Stimulated activated naive CD4-positive, alpha-beta T cell treated with Interleukin-2 at 50 U/mL for 16 hours (primary cell): ENCODE data around the gene PLXNC1.

ENCODE experiments used
- DNase-seq: peaks from one replicate; lab custom pipeline; 2025; lab: John Stamatoyannopoulos, UW

The PLXNC1 gene

GRCh38 chr12:94135896-94136295 lies 12.5 kb upstream of the PLXNC1 start:
- no peak for DNase-seq

- no peak for DNase-seq
Observed at GRCh38 chr12:94139816-94140215, 8.6 kb upstream of the PLXNC1 start.

DNA sequence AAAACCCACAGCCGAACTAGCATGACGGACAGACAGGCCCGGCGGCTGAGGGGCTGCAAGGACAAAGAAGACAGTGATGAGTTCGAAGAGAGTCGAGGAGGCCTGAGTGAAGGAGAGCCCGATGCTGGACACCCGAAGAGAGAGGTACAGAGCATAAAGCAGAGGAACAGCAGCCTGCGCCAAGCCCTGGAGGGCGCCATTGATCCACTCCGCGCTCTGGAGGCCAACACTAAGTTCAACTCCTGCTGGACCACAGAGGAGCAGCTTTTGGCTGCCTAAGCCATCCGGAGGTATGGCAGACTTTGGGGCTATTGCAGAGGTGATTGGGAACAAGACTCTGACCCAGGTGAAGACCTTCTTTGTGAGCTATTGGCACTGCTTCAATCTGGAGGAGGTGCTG lies 7.8 kb upstream of the PLXNC1 start:
- DNase-seq: peak; percentile 41

- no peak for DNase-seq
Observed at GRCh38 chr12:94141004-94141764, 7.2 kb upstream of the PLXNC1 start.

GRCh38 chr12:94141892-94142291 lies 6.5 kb upstream of the PLXNC1 start:
- DNase-seq: no peak

DNA sequence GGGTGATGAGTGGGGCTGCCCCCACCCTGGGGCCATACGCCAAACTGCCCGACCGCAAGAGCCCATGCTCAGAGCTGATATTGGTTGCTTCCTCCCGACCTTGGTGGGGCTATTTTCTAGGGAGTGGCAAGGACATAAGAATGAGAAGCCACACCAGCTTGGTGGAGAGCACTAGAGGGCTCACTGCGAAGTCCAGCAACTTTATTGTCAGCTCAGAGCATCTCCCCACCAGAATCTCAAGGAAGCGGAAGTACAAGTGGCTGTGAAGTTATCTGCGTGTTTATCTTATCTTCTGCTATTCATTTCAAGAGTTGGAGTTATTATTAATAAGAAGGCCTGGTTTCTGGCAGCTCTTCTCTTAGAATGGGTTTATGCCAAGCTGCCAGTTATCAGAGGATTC lies 4.9 kb upstream of the PLXNC1 start:
- DNase-seq: no peak

DNA sequence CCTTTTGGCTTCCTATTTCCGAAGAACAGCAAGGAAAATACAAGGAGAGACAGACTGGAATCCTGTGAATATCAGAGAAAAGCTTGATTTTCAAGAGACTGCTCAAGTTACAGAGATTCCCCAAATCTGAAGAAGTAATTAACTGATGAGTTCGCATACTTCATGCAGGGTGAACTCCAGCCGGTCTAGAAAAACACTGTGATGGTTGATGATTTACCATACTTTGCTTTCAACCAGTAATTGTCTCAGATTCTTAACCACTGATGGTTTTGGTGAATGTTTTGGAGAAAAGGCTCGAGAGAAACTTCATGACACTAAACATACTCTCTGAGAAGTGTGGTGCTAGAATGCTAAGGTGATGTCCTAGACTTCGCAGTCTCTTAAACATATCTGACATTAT lies 4.4 kb upstream of the PLXNC1 start:
- DNase-seq: no peak

DNA sequence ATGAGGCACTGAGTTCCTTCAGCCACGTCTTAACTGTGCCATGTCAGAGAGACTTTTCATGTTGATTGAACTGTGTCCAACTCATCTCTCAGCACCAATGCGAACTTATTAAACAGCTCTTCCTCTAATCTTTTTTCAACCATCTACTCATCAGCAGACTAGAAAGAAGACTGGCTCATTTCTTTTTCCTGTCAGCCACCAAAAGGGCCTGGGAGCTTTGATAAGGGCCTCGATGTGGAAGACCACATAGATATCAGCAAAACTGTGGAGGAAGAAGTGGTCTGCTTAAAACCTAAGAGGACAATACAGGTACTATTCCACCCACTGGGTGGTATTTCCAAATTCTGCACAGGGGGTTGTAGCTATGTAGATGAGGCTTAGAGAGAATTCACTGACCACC lies 3.6 kb upstream of the PLXNC1 start:
- DNase-seq: no peak

GRCh38 chr12:94145191-94145983 lies 3.0 kb upstream of the PLXNC1 start:
- no peak for DNase-seq

DNA sequence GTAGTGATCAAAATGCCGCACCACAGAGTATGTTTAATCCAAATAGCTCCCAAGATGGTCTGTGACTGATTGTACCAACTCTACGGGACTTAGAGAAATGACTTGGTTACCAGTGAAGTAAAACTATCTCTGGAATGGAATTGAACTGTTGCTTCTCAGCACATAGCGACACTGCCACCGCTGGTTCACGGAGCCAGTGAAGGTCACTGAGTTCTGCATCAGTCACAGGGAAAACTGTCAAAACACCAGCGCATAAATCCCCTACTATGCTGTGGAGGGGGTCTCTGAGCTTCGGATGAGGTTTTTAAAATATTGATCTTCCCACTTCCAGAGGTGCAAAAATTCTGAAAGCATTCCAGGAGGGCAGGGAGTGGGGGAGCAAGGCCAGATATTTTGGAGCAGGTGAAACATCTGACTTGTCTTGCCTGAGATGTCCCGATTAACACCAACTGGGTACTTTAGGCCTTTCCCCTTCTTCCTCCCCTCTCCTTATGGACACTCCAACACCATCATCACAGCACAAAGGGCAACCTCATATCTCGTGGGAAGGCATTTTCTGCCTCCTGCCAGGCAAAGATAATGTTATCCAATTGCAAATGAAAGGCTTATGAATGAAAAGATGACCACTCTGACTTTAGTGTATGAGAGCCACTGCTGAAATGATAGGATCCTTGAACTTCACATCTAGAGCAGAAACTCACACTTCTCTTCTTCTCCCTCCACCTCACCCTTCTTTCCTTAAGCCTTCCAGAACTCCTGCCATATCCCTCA lies 2.0 kb upstream of the PLXNC1 start:
- DNase-seq: no peak

GRCh38 chr12:94147387-94147990 lies 888 bp upstream of the PLXNC1 start:
- no peak for DNase-seq

- DNase-seq: no peak
Observed at GRCh38 chr12:94148739-94149118, 352 bp downstream of the PLXNC1 start.

DNA sequence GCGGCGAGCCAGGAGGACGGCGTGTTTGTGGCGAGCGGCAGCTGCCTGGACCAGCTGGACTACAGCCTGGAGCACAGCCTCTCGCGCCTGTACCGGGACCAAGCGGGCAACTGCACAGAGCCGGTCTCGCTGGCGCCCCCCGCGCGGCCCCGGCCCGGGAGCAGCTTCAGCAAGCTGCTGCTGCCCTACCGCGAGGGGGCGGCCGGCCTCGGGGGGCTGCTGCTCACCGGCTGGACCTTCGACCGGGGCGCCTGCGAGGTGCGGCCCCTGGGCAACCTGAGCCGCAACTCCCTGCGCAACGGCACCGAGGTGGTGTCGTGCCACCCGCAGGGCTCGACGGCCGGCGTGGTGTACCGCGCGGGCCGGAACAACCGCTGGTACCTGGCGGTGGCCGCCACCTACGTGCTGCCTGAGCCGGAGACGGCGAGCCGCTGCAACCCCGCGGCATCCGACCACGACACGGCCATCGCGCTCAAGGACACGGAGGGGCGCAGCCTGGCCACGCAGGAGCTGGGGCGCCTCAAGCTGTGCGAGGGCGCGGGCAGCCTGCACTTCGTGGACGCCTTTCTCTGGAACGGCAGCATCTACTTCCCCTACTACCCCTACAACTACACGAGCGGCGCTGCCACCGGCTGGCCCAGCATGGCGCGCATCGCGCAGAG lies 873 bp downstream of the PLXNC1 start:
- peak; percentile 26 for DNase-seq

DNA sequence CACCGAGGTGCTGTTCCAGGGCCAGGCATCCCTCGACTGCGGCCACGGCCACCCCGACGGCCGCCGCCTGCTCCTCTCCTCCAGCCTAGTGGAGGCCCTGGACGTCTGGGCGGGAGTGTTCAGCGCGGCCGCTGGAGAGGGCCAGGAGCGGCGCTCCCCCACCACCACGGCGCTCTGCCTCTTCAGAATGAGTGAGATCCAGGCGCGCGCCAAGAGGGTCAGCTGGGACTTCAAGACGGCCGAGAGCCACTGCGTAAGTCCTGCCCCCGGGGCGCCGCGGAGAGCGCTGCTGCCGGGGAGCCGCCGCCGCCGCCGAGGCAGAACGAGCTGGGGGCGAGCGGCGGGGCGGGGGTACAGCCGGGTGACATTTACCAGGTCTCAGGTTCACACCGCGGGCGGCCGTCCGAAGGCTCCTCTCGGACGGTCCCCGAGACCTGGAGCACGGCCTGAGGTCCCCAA lies 1.4 kb downstream of the PLXNC1 start:
- DNase-seq: no peak

DNA sequence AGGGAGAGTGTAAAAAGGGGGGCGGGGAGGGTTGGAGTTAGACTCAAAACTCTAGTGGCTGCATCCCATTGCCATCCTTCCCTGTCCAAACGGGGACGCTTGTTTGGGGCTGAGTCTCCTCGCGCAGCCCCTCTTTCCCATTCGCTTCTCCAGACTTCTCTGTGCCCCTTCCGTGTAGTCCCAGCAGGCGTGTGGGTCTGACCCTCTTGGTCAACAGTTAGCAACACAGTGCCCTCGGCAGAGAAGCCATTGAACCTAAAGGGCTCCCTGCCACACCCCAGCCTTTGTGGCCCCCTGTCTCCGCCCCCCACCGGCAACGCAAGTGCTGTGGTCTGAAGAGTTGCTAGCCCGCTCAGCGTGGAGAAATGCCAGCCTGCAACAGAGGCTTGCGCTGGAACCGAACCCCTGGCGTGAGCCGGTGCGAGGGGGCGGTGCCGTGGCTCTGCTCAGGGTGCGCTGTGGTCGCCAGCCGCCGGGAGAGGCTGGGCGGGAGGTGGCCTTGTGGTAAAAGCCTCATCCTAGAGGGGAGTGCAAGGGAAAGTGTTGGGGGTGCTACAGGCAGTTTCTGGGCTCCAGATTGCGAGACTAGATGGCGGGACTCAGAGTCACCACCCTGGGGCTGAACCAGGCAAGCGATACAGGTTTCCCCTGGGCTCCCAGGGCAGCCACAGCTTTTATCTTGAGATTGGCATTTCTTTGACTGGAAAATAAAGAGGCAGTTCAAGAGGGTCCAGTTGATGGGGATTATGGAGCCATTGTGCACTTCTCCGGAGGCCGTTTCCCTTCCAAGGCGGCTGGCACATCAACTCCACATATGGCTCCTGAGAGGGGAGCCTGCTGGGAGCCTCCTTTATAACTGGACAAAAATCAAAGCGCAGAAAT lies 2.1 kb downstream of the PLXNC1 start:
- peak; percentile 28 for DNase-seq

DNA sequence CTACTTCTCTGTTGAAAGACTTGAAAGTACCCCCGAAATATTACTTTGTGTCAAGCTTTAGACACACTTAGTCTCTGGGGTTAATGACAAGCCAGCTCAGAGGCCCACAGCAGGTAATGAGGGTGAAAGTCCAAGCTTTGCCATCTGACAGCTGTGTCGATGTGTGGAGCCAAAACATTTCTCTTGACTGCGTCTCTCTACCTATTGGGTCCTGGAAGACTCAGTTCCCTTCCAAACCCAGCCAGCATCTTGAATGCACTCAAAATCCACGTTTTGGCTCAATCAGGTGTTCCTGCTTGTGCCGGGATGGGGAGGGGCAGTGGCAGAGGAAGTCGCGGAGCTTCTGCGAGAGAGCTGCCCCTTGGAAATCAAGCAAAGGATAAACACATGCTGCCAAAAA lies 3.2 kb downstream of the PLXNC1 start:
- DNase-seq: no peak

DNA sequence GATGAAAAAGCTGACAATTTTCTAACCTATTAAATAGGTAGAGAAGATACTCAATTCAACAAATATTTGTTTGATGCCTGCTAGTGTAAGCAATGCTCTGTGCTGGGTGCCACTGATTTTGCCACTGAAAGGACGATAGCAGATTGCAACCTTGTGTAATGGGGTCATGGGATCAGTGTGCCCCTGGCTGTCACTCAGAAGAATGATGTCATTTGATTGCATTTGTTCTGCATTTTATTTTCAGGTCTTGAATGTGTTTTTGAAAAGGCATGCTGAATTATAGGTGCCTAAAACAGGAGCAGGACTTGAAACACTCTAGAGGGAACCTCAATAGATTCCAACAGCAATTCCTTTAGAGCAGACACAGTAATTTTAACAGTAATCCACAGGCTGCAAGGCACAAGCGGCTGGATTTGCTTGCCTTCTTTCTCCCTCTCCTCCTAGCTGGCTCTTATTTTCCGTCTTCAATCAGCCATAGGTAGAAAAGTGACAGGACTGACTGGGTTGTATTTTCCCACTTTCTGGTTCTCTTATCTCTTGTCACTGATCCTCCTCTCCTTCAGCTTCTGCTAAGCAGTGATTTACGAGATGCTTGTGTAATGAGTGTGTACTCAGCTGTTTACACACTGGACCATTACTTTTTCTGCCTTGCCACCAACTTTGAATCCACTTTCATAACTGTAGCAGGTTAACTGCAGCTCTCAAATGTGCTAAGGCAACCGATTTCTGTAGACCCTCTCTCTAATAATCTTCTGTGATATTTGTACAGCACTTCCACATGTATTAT lies 4.1 kb downstream of the PLXNC1 start:
- no peak for DNase-seq

GRCh38 chr12:94157181-94157580 lies 8.8 kb downstream of the PLXNC1 start:
- no peak for DNase-seq

DNA sequence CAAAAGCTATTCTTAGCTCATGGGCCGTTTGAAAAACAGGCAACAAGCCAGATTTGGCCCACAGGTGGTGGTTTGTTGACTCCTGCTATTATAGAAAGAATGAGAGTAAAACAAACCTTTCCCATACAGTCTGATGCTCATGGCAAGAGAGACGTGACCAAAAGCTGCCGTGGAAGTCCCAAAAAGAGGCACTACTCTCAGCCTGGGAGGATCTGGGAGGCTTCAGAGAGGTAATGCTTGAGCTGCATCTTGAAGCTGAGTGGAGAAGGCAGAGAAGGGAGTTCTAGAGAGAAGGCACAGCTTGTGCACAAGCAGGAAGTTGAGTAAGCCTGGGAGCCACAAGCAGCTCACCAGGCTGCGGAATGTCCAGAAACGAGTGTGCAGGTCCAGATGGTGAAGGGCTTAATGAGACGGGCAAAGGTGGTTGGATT lies 9.6 kb downstream of the PLXNC1 start:
- DNase-seq: no peak

GRCh38 chr12:94158666-94159065 lies 10.3 kb downstream of the PLXNC1 start:
- no peak for DNase-seq
